GM19395 (cell line): Measurements from ENCODE around the gene NGFR.

Source experiments
- ATAC-seq: cut with Tn5 transposase; IDR thresholded peaks from one replicate; pipeline ENCODE4 v1.9.1; 2021; ENCODE audit warnings: mild to moderate bottlenecking, moderate library complexity; ENCODE audit not compliant: unreplicated experiment

Gene NGFR

DNA sequence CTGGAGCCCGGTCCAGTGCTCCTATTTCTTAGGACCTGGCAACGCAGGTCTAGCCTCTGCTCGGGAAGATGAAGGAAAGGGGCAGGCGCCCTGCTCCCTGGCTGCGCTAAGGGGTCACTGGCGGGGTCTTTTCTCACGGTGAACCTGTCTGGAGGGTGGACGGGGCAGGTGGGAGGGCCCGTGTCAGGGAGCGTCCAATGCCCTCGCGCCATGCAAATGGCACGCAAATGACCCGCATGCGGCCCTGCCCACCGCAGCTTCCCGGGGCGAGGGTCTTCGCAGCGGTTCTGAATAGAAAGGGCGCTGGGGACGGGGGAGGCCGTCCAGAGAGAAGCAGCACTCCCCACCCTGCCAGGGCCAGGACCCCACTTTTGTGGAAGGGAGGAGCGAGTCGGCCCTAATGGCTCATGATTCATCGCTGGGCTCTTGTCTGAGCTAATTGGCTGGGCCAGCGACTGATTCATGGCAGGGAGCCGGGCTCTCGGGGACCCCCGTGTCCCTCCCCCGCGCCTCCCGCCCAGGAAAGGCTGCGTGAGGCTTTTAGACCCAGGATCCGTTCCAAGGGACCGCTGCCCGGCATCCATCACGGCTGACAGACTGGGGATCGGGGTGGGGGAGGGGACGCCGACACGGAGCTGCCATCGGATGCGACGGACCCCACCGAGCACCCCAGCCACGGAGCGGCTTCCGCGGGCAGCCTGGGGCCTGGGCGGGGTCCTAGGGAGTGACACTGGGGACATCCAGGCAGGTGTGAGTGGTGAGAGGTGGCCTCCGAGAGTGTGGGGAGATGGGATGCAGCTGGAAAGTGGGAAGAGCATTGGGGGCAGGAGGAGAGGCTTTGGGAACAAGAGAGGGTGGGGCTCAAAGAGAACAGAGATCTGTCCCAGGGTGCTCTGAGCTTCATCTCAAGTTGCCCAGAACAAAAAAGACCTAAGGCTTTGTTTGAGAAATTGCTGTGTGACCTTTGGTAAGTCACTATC is 25.0 kb upstream of the NGFR start:
- no peak for ATAC-seq

DNA sequence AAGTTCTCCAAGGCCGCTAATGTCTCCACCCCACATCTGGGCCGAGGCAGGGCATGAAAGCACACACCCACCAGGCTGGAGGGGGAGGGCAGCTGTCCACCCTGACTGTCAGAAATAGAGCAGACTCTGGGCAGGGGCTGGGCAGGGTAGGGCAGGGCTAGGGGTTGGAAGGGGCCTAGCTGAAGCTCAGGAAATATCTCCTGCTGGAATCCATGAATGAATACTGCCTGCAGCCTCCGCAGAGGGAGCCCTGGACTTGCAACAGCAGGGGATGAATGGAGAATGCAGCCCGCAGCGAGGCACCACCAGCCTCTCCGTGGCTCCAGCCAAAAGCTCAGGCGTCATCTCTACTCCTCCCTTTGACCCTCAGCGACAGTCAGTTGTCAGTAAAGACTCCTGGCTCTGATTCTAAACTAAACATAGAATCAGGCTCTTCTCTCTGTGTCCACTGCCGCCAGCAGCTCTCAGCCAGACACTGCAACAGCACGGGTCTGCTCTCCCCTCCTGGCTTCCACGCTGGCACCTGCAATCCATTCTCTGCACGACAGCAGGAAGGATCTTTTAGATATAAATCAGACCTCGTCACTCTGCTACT is 23.9 kb upstream of the NGFR start:
- no peak for ATAC-seq

DNA sequence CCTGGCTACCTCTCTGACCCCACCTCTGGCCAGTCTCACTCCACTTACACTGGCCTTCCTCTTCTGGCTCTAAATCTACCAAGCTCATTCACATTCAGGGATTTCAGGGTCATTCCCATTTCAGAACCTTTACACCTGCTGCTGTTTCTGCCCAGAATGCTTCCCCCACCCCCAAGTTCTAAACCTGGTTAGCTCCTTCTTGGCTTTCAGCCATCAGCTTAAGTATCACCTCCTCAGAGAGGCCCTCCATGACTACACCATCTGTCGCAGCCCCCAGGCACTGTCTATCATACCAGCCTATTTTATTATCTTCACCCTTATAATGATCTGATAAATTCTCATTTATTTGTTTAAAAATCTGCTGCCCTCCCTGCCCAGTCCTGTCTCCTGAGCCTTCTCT is 23.3 kb upstream of the NGFR start:
- ATAC-seq: no peak

DNA sequence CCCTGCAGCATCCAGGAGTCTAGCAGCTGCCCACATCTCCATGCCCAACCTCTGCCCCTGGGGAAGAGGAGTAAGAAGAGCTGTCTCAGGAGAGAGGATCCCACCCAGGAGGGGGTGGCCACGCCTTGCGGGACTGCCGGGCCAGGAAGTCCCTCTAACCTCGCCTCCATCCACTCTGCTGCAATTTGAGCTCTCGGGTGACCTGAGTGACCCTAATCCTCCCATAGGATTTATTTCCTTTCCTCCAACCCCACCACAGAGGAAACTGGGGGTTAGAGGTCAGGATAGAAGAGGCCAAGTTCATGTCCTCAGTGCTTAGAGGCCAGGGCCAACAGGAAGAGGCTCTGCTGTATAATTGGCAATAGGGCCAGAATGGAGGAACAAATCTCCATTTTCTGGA is 22.6 kb upstream of the NGFR start:
- no peak for ATAC-seq

DNA sequence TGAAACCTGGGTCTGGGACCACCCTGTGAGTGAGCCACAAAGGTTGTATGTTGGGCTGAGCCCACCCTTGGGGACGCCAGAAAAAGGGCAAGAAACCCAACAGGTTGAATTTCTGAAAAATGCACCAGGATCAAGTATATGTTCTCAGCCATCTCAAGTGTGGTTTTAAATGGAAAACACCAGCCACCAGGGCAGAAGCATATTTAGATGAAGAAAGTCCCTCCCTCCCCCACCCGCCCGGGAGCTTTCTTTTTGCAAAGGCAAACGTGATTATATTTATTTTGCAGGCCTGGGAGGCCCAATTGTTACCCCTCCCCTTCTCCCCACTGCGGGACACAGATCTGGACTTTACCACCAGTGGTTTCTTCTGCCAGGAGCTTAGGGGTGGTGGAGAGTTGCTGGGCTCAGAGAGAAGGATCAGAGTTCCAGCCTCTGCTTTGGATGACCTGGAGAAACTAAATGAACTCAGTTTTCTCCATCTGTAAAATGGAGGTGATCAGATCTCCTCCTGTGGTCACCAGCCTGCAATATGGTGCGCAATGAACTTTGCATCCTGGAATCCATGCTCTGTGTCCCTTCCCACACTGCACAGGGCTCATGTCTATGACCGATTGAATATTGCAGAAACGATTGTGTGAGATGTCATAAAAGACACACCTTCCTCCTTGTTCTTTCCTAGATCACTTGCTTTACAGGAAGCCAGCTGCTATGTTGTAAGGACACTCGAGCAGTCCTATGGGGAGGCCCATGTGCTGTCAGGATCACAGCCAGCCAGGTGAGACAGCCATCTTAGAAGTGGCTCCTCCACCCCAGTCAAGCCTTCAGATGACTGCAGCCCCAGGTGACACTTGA is 21.0 kb upstream of the NGFR start:
- no peak for ATAC-seq

DNA sequence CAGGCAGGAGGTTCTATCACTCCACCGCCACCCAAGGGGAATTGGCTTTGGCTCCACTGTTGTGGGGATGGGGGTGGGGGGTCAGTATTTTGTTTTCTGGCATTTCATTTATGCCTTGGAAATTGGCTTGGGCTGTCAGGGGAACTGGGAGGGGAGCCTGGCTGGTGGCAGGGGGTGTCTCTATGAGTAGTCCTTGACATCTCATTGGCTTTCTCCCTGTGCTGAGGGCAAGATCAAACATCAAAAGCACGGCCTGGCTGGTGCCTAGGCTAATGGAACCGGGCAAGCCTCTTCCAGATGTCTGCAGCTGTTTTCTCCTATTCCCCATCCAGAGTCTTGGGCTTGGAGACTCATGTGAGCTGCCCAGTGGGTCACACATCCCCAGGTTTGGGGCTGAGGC is 17.4 kb upstream of the NGFR start:
- ATAC-seq: no peak

DNA sequence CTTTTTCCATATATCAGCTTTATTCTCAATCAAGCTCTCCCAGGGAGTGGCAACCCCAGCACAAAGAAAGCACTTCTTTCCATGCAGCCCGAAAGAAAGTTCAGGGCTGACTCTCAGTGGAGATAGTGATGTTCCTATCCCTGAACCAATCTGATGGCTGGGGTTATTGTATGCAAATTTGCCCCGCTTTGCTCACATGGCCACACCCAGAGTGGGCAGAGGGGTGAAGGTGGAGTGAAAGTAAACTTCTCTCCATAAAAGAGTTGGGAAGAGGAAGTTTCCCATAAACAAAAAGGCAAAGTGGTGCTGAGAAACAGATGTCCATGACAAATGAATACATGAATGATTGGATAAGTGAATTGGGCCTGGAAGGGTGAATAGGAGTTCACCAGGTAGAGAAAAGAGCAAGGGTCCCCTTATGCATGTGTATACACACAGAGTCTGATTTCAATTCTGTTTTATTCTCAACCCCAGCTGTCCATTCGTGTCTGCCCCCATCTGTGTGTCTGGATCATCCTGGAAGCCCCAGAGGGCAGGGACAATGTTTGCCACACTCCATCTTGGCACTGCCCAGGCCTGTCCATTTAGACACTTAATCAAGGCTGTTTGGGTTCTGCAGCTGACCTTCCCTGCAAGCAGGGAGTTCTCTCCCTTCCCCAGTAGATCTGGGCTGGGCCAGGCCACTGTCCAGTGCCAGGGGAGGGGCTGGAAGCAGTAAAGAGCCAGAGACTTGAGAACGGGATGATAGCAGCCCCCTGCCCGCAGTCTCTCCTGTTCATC is 14.1 kb upstream of the NGFR start:
- ATAC-seq: no peak

DNA sequence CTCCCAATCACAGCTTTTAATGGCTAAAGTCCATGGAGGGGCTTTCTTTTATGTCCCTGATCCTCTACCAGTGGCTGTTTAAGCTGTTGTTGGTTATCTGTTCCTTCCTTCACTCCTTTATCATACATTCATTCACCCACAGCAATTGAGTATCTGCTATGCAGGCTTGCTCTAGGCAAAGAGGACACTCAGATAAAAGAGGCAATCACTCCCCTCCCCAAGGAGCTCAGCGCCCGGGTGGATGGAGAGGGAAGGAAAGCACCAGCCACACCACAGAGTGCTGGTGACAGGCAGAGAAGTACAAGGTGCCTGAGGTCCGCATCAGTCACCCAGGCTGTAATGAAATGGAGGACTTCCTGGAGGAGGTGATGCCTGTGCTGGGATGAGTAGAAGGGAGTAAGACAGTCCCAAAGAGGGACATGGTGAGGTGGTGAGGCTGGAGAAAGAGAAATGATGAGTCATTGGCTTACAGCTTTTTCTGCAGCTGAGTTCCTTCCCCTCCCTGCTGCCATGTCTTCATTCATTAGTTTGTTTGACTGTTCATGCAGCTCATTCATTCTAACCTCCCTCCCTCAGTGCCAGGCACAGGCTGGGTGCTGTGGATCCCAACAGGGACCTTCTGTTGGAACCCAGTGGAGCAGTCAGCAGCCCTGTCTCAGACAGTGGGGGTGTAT is 12.8 kb upstream of the NGFR start:
- ATAC-seq: no peak

DNA sequence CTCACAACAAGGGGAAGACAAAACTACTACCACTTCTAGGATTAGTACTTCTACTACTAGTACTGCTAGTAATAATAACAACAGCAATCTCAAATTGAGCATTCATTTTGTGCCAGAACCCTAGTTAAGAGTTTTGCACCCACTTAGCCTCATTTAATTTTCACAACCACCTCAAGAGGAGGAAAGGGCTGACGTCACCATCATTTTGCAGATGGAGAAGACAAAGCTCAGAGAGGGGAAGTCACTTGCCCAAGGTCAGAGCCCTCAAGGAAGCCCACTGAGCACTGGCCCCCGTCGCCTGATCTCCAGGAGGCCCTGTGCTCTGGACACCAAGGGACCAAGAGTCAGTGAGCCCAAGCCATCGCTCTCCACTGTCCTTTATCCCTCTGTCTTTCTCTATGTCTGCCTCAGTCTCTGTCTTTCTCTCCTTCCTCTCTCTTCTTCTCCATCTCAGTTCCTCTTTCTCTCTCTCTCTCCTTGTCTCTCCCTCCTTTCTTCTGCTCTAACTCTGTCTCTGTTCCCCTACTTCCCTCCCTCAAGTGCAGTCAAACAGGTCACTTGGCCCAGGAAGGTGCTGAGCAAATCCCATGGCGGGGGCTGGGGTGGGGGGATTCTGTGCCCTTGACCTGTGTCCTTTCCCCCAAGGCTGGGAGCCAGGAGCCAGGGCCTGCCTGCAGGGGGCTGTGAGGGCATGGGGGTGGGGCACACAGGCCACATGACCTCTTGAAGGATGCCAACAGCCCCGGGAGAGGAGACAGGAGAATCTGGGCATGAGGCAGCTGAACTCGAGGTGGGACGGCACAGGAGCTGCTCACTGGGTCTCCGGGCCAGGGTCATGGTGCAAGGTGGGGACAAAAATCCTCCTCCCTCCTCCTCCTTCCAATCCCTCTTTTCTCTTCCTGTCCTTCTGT is 11.2 kb upstream of the NGFR start:
- ATAC-seq: no peak

DNA sequence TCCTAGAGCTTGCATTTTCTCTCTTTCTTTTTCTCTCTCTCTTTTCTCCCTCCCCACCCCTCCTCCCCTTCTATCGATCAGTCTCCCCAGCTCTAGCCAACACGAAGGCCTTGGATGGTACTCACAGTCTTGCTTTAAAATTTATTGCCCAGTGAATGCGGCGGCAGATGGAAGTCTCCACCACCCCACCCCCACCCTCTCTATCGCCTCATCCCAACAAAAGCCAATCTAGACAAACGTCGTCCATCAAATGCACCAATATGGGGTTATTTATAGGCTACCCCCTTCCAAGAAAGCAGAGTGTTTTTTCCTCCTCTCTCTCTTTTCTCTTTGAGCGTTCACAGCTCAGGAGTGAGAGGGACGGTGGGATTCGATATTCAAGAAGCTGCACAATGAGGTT is 10.5 kb upstream of the NGFR start:
- ATAC-seq: no peak

DNA sequence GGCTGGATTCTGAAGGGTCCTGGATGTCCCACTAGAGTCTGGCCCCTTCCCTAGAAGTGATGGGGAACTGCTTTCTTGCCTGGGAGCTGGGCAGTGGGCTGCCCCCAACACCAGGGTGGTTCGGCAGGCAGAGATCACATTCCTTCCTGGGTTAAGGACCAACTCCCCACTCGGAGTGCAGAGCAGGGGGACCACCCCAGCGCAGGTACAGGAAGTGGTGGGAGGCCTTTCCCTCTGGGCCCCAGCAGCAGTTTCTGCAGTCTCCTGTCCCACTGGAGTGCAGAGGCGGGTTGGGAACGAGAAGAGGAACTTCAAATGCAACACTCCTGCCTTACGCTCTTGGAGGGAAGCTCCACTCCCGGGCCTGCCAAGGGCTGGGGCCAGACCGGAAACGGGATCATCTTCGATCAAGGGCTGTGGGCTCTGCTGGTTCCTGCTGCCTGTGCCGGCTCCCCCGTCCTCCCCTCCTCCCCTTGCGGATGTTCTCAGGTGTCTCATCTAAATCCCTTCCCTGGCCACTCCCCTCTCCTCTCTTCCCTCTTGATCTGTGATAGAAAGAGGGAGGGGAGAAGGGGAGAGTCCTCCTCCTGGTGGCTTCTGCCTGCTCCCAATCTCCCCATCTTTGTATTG is 9.0 kb upstream of the NGFR start:
- ATAC-seq: no peak

DNA sequence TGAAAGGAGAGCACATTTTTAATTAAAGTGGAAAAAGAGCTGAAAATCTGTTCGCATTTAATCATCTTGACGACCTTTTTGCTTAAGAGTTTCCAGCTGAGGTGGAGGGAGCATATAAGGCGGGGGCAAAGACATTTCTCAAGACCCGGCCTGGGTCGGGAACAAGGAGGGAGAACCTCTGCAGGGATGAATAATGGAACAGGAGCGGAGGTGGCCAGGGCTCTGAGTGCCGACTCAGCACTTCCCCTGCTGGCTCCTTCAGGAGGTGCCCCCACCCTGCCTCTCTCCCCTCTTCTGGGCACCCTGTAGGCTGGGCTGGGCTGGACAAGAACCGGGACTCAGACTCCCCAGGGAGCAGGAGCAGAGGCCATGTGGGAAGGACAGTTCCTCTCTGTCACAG is 7.9 kb upstream of the NGFR start:
- ATAC-seq: no peak

DNA sequence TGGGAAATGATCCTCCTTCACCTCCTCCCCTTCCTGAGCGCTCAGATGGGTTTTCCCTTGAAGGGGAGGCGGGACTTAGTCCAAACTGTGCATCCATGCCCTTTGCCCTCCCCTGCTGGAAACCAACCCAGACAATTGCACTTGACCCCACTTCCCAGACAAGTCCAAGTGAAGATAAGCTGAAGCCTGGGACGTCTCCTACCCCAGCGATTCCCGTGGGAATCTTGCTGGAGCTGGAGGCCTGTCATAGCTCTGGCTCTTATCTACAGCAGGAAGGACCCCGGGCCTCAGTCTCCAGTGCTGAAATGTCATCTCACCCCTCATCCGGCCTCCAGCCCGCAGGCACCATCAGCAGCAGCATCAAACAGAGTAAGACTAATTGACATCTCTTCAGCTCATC is 6.5 kb upstream of the NGFR start:
- no peak for ATAC-seq

DNA sequence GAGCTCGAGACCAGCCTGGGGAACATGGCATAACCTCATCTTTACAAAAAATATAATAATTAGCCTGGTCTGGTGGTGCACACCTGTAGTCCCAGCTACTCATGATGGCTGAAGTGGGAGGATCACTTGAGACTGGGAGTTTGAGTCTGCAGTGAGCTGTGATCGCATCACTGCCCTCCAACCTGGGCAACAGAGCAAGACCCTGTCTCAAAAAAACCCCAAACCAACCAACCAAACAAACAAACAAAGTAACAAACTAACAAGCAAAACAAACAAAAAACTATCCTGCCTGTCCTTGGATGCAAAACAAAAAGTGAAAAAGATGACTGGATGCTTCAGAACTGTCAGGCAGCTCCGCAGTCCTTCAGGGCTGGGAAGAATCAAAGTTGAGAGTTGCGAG is 5.7 kb upstream of the NGFR start:
- no peak for ATAC-seq

DNA sequence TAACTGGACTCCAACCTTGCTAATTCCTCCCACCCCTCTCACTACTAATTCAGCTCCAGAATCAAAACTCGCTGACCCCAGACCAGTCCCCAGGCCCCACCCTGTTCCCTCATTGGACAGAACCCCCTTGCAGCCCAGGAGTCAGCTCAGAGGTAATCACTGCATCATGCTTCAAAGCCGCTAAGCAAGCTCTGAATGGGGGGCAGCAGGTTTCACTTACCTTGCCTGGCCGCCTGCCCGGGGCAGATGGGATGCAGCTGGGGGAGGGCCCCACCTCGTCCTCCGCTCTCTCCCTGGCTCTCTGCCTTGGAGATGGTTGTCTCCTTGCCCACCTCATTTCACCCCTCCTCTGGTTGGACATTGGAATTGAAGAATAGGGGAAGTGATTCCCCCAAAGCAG is 4.8 kb upstream of the NGFR start:
- no peak for ATAC-seq

DNA sequence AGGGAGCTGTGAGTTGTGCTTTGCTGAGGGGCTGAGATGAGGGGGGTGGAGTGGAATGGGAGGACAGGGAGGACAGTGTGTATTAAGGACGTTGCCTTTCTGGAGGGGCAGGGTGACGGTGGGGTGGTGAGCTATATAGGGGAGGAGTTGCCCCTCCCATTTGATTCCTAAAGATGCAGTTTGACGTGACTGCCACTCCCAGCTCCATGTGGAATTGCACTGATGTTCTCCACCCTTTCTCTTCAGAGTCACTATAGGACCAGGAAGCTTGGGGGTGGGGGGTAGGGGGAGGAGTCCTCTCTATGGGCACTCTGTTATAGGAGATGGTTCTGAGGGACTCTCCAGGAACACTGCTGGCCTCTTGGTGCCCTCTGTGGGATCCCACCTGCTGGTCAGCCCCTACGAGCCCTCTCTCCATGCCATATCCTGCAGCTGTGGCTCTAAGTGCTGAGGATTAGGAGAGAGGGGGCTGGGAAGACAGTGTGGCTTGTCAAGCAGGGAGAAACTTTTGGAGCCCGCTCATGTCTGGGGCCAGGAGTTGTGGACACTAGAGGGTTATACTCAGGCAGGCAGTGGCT is 3.8 kb upstream of the NGFR start:
- ATAC-seq: no peak

DNA sequence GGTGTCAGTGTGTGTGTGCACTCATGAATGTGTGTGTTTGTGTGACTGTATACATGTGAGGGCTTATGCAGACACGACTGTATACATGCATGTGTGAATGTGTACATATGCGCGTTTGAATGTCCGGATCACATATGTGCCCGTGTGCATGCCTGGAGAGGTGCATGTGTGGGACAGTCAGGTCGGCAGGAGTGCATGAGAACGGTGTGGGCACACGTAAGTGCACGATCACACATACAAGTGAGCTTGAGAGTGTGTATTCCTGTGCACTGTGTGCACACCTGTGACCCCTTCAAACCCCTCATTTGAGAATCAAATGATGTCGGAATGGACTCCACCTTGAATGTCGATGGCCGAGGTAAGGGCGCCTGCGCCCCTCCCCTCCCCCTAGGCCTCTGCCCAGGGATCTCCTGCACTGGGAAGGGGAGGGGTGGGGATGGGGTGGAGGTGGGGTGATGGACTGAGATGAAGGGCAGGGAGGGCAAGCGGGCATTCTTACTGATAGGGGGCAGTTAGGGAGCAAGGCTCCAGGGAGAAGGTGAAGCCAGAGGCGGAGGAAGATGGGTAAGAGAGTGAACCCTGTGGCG is 601 bp upstream of the NGFR start:
- no peak for ATAC-seq

DNA sequence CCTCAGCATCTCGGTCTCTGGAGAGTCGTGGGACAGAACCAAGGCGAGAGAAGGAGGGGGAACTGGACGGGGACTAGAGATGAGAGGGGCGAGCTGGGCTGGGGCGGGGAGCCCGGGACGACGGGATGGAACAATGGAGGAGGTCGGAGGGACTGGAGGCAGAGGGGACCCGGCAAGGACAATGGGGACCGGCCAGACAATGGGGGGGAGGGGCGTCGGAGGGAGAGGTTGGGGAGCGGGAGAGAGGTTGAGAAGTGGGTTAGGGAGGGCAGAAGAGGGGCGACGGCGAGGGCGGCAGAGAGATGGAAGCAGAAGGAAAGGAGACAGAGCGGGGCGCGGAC is 719 bp downstream of the NGFR start:
- no peak for ATAC-seq
